Keratinocyte (primary cell): ENCODE results near the gene KLK15. TPM values are rescaled to one million over a fixed set of nuclear protein-coding genes. Genes with fewer than 3 reads are reported as not detected.

Experiments
- DNase-seq: peaks from one replicate; pipeline ENCODE4 v3.0.0-alpha.2; 2011; ENCODE audit warnings: low read depth, missing footprints, low spot score
- FAIRE-seq: peaks from 2 replicates; lab custom pipeline; 2011; peaks lifted over from hg19 to GRCh38; lab: Jason Lieb, UNC
- H2AFZ ChIP-seq: 2 replicates; pipeline ENCODE4 v1.6.0; 2012; ENCODE audit warnings: low read length, control low read depth, inconsistent platforms; ENCODE audit not compliant: control insufficient read depth
- H3K27ac ChIP-seq: 2 replicates; pipeline ENCODE4 v1.5.1; 2011; ENCODE audit warnings: low read length; ENCODE audit not compliant: control insufficient read depth, insufficient read depth
- H3K27me3 ChIP-seq: 3 replicates; pipeline ENCODE4 v1.6.0; 2011; ENCODE audit warnings: low read length; ENCODE audit not compliant: control insufficient read depth, insufficient read depth; ENCODE audit errors: extremely low read depth
- H3K36me3 ChIP-seq, 2 experiments: 2 replicates in 1 of 2; 3 replicates in 1 of 2; pipeline ENCODE4 v1.5.1; 2011; ENCODE audit warnings: low read length in 2 of 2, mild to moderate bottlenecking in 1 of 2; ENCODE audit not compliant: control insufficient read depth in 2 of 2, insufficient read depth in 2 of 2; ENCODE audit errors: extremely low read depth in 1 of 2
- H3K4me1 ChIP-seq: 3 replicates; pipeline ENCODE4 v1.5.1; 2011; ENCODE audit warnings: low read length; ENCODE audit not compliant: control insufficient read depth, insufficient read depth; ENCODE audit errors: extremely low read depth
- H3K4me2 ChIP-seq: 3 replicates; pipeline ENCODE4 v1.6.0; 2011; ENCODE audit warnings: low read depth, low read length; ENCODE audit not compliant: control insufficient read depth, insufficient read depth; ENCODE audit errors: extremely low read depth
- H3K4me3 ChIP-seq, 3 experiments: fragments of 200-600 bp in 1 of 3; sonication (generic) in 1 of 3; 2 replicates in 2 of 3; 3 replicates in 1 of 3; pipeline ENCODE4 v1.5.1; 2011 to 2016; ENCODE audit warnings: low read length in 3 of 3, mild to moderate bottlenecking in 3 of 3, control low read depth in 2 of 3, inconsistent platforms in 1 of 3, low read depth in 1 of 3, mixed read lengths in 1 of 3, mixed run types in 1 of 3, moderate library complexity in 1 of 3; ENCODE audit not compliant: control insufficient read depth in 2 of 3, insufficient read depth in 2 of 3; ENCODE audit errors: extremely low read depth in 1 of 3
- H3K79me2 ChIP-seq: 2 replicates; pipeline ENCODE4 v1.6.0; 2012; ENCODE audit warnings: low read length; ENCODE audit not compliant: control insufficient read depth, insufficient read depth
- H3K9ac ChIP-seq: 3 replicates; pipeline ENCODE4 v1.6.0; 2011; ENCODE audit warnings: low read length; ENCODE audit not compliant: control insufficient read depth, insufficient read depth; ENCODE audit errors: extremely low read depth
- H3K9me1 ChIP-seq: 3 replicates; pipeline ENCODE4 v1.6.0; 2011; ENCODE audit warnings: low read length; ENCODE audit not compliant: control insufficient read depth, insufficient read depth; ENCODE audit errors: extremely low read depth
- H3K9me3 ChIP-seq: 2 replicates; pipeline ENCODE4 v1.5.1; 2012; ENCODE audit warnings: low read depth, low read length; ENCODE audit not compliant: control insufficient read depth
- H4K20me1 ChIP-seq: 3 replicates; pipeline ENCODE4 v1.6.0; 2011; ENCODE audit warnings: low read length; ENCODE audit not compliant: control insufficient read depth, insufficient read depth; ENCODE audit errors: extremely low read depth
- CTCF ChIP-seq, 3 experiments: IDR thresholded peaks in 1 of 3; conservative IDR thresholded peaks in 1 of 3; optimal IDR thresholded peaks in 1 of 3; 2 replicates in 2 of 3; 3 replicates in 1 of 3; pipeline versions ENCODE3 to v1.5.1; 2011; ENCODE audit warnings: low read length in 3 of 3, mild to moderate bottlenecking in 3 of 3, moderate library complexity in 2 of 3, control low read depth in 1 of 3, inconsistent platforms in 1 of 3; ENCODE audit not compliant: insufficient read depth in 2 of 3; ENCODE audit errors: extremely low read depth in 1 of 3
- EZH2 ChIP-seq: IDR thresholded peaks from one replicate; pipeline ENCODE4 v1.6.1; 2012; ENCODE audit warnings: inconsistent platforms, mild to moderate bottlenecking, low read length, moderate library complexity
- dilution Hi-C: fragments of 300-500 bp; cut with MboI; formaldehyde crosslinking; loops from one replicate; pipeline ENCODE4 v1.7.0; 2020; ENCODE audit warnings: low sequenced_read_pairs; ENCODE audit not compliant: extremely low pct_ligation_motif_present
- polyA plus RNA-seq, 5 experiments: library from polyadenylated mRNA; depleted of rRNA in 3 of 5; stranded (reverse) in 3 of 5; stranded (forward) in 1 of 5; unstranded in 1 of 5; fragments of >200 nt; gene quantifications; 1 replicate in 1 of 5; 2 replicates in 3 of 5; 3 replicates in 1 of 5; pipeline versions ENCODE4 v1.2.1 to v1.2.3, GENCODE V29; 2011 to 2012; ENCODE audit warnings: missing spikeins in 2 of 5, low read depth in 1 of 5, low replicate concordance in 1 of 5

The KLK15 gene
- polyA plus RNA-seq, 1 donor (not counting 4 experiments of a cell fraction or from before 2014, with no cell fraction given), result not detected

GRCh38 chr19:50869479-50869878 is 36.1 kb upstream of the KLK15 start:
- Histone ChIP-seq H3K4me1 (no peaks in the 10 kb centered on the region), H3K9ac (no peak overlapping the region), H4K20me1 (no peaks in the 10 kb centered on the region), H2AFZ (no peak overlapping the region), H3K36me3 (no peaks in the 10 kb centered on the region), H3K79me2 (no peaks in the 10 kb centered on the region), H3K9me3 (no peaks in the 10 kb centered on the region), H3K27ac (no peak overlapping the region), H3K4me3 (no peak overlapping the region), H3K27me3 (peaks cover 22% of the 10 kb centered on the region), H3K4me2 (no peak overlapping the region), H3K9me1 (no peaks in the 10 kb centered on the region)
- TF ChIP-seq CTCF (optimal IDR thresholded peaks at IDR 0.05 in 1 of 3, IDR thresholded peaks at IDR 0.05 in 1 of 3, conservative IDR thresholded peaks at IDR 0.05 in 1 of 3; ENCODE audit: extremely low read depth in 1 of 3, insufficient read depth in 2 of 3, low read length in 3 of 3) (no peak), EZH2 (no peak)
- dilution Hi-C loops, result no loop called here
- FAIRE-seq, result no peak
- no peak for DNase-seq

GRCh38 chr19:50861496-50862286 is 28.3 kb upstream of the KLK15 start:
- Histone ChIP-seq H3K9ac (no peak overlapping the region), H2AFZ (no peak overlapping the region), H3K27ac (no peak overlapping the region), H4K20me1 (no peaks in the 10 kb centered on the region), H3K4me3 (no peak overlapping the region), H3K79me2 (no peaks in the 10 kb centered on the region), H3K4me2 (no peak overlapping the region), H3K36me3 (no peaks in the 10 kb centered on the region), H3K27me3 (peaks cover 15% of the 10 kb centered on the region), H3K4me1 (no peaks in the 10 kb centered on the region), H3K9me3 (peaks cover 2% of the 10 kb centered on the region), H3K9me1 (no peaks in the 10 kb centered on the region)
- dilution Hi-C loops, result no loop called here
- DNase-seq (no peak), FAIRE-seq (no peak)
- TF ChIP-seq CTCF (optimal IDR thresholded peaks at IDR 0.05 in 1 of 3, IDR thresholded peaks at IDR 0.05 in 1 of 3, conservative IDR thresholded peaks at IDR 0.05 in 1 of 3; ENCODE audit: extremely low read depth in 1 of 3, insufficient read depth in 2 of 3, low read length in 3 of 3) (no peak), EZH2 (no peak)
